B cell (primary cell): ENCODE results near the gene EGFR. TPM values are rescaled to one million over a fixed set of nuclear protein-coding genes. Genes with fewer than 3 reads are reported as not detected.

Experiments used
- ATAC-seq: fragments of 200-7000 bp; cut with Tn5 transposase; one replicate; pipeline ENCODE4 v1.10.0; 2021; ENCODE audit warnings: low read depth, mild to moderate bottlenecking, moderate number of reproducible peaks, moderate library complexity
- CTCF ChIA-PET: fragments of 350-600 bp; sonication (Branson Sonifier 250); formaldehyde crosslinking; loops from one replicate; lab custom pipeline; 2021; ENCODE audit warnings: antibody characterized with exemption, inconsistent platforms; lab: Charles Lee
- POLR2A ChIA-PET: fragments of 350-600 bp; sonication (Branson Sonifier 250); formaldehyde crosslinking; loops from one replicate; lab custom pipeline; 2021; ENCODE audit warnings: antibody characterized with exemption; lab: Charles Lee
- DNase-seq: peaks from one replicate; pipeline ENCODE4 v3.0.0; 2013
- H2AFZ ChIP-seq: 2 replicates; pipeline ENCODE4 v1.6.1; 2012; ENCODE audit warnings: mild to moderate bottlenecking, low read depth, low read length; ENCODE audit not compliant: insufficient read depth, poor library complexity, severe bottlenecking
- H3K27ac ChIP-seq, 2 donors: 1 replicate in 1 of 2; 2 replicates in 1 of 2; pipeline ENCODE4 v1.5.1; 2012 to 2013; ENCODE audit warnings: low read length in 2 of 2, mild to moderate bottlenecking in 2 of 2, moderate library complexity in 1 of 2
- H3K27me3 ChIP-seq, 4 experiments: fragments of 200-600 bp in 1 of 4; sonication (generic) in 1 of 4; replicated peaks in 1 of 4; 1 replicate in 2 of 4; 2 replicates in 2 of 4; pipeline versions ENCODE4 v1.6.1 to v1.7.0; 2013 to 2016; ENCODE audit warnings: low read length in 3 of 4, mild to moderate bottlenecking in 2 of 4, mixed read lengths in 1 of 4, moderate library complexity in 1 of 4; ENCODE audit not compliant: insufficient read depth in 4 of 4, control insufficient read depth in 3 of 4; ENCODE audit errors: control extremely low read depth in 1 of 4
- H3K36me3 ChIP-seq, 2 experiments: replicated peaks in 1 of 2; 1 replicate in 1 of 2; 2 replicates in 1 of 2; pipeline versions ENCODE4 v1.6.1 to v1.7.1; 2013; ENCODE audit warnings: low read length in 1 of 2; ENCODE audit not compliant: insufficient read depth in 2 of 2, control insufficient read depth in 1 of 2; ENCODE audit errors: control extremely low read depth in 1 of 2, extremely low read depth in 1 of 2
- H3K4me1 ChIP-seq, 2 donors: fragments of 200-600 bp in 1 of 2; sonication (generic) in 1 of 2; 1 replicate in 1 of 2; 2 replicates in 1 of 2; pipeline versions ENCODE4 v1.5.1 to v1.6.1; 2013 to 2017; ENCODE audit warnings: low read length in 2 of 2; ENCODE audit not compliant: control insufficient read depth in 2 of 2, insufficient read depth in 2 of 2
- H3K4me2 ChIP-seq: replicated peaks from 2 replicates; pipeline ENCODE3; 2012; ENCODE audit warnings: mild to moderate bottlenecking, low read depth, low read length; ENCODE audit not compliant: poor library complexity, severe bottlenecking
- H3K4me3 ChIP-seq, 5 experiments: fragments of 200-600 bp in 1 of 5; sonication (generic) in 1 of 5; 1 replicate in 3 of 5; 2 replicates in 2 of 5; pipeline versions ENCODE4 v1.5.1 to v1.7.0; 2011 to 2016; ENCODE audit warnings: low read length in 4 of 5, mild to moderate bottlenecking in 4 of 5, low read depth in 2 of 5, control low read depth in 1 of 5, moderate library complexity in 1 of 5; ENCODE audit not compliant: insufficient read depth in 1 of 5; ENCODE audit errors: control extremely low read depth in 1 of 5, extremely low read depth in 1 of 5
- H3K79me2 ChIP-seq: fragments of 200-600 bp; sonication (generic); one replicate; pipeline ENCODE4 v1.6.0; 2016; ENCODE audit warnings: low read length; ENCODE audit not compliant: control insufficient read depth, insufficient read depth
- H3K9ac ChIP-seq: fragments of 200-600 bp; sonication (generic); 2 replicates; pipeline ENCODE4 v1.6.1; 2017; ENCODE audit warnings: mild to moderate bottlenecking, low read length, moderate library complexity
- H3K9me3 ChIP-seq, 3 donors: one replicate each; pipeline versions ENCODE4 v1.6.1 to v1.7.1; 2013; ENCODE audit warnings: low read length in 2 of 3; ENCODE audit not compliant: control insufficient read depth in 2 of 3, insufficient read depth in 1 of 3; ENCODE audit errors: control extremely low read depth in 1 of 3
- H4K20me1 ChIP-seq: 2 replicates; pipeline ENCODE4 v1.6.0; 2012; ENCODE audit warnings: mild to moderate bottlenecking, low read length; ENCODE audit not compliant: insufficient read depth, control insufficient read depth, poor library complexity, severe bottlenecking
- H3K27ac Mint-ChIP-seq: one replicate; pipeline ENCODE4 v1.8.0; 2021; ENCODE audit warnings: mixed read lengths
- H3K27me3 Mint-ChIP-seq: one replicate; pipeline ENCODE4 v1.8.0; 2021; ENCODE audit warnings: mixed read lengths
- H3K4me1 Mint-ChIP-seq: one replicate; pipeline ENCODE4 v1.8.0; 2021; ENCODE audit warnings: mixed read lengths
- H3K4me3 Mint-ChIP-seq: one replicate; pipeline ENCODE4 v1.8.0; 2021; ENCODE audit warnings: mixed read lengths
- H3K9me3 Mint-ChIP-seq: one replicate; pipeline ENCODE4 v1.8.0; 2022; ENCODE audit warnings: mixed read lengths; ENCODE audit not compliant: insufficient read depth
- CTCF ChIP-seq: fragments of 200-600 bp; IDR thresholded peaks from one replicate; pipeline ENCODE4 v1.8.0; 2022; ENCODE audit warnings: antibody characterized with exemption, mild to moderate bottlenecking
- EZH2 ChIP-seq: IDR thresholded peaks from 2 replicates; pipeline ENCODE4 v1.6.1; 2012; ENCODE audit warnings: borderline replicate concordance, low read depth, mild to moderate bottlenecking, moderate library complexity, low read length; ENCODE audit not compliant: insufficient read depth, poor library complexity, severe bottlenecking
- WGBS: methylation state at CpG from one replicate; pipeline ENCODE4 v1.1.5; 2013; ENCODE audit warnings: missing lambda C conversion rate; ENCODE audit not compliant: insufficient coverage; 5-methylcytosine and 5-hydroxymethylcytosine counted together
- intact Hi-C: fragments of 100-400 bp; cut with micrococcal nuclease; formaldehyde crosslinking; loops from one replicate; pipeline ENCODE4 v1.10.0; 2022
- polyA plus RNA-seq: library from polyadenylated mRNA; depleted of rRNA; stranded (reverse); fragments of >200 nt; gene quantifications from 2 replicates; pipeline ENCODE4 v1.2.3, GENCODE V29; 2012
- total RNA-seq, 2 donors: library from RNA; stranded (reverse); fragments of 120-200 nt in 1 of 2; gene quantifications; 1 replicate in 1 of 2; 2 replicates in 1 of 2; pipeline versions ENCODE4 v1.2.3 to v1.2.4, GENCODE V29; 2013 to 2022

EGFR gene
- total and polyA plus RNA-seq, 2 donors (not counting 1 experiment from before 2014, with no cell fraction given) = not detected

DNA sequence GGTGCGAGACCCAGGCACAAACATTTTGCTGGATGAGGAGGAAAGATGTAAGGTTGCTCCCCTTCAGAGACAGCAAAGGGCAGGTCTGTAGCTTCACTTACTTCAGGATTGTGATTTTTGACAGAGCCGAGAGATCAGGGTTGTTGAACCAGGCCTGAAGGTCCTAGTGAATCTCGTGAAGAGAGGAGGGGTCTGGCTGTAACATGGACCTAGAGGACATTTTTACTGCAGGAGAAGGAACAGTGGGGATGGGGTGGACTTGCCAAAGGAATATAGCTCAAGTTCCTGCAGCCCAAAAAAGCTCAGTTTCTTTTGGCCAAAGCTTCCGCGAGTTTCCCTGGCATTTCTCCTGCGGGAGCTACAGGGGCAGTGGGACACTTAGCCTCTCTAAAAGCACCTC is 976 bp upstream of the EGFR start:
- H3K9me3 Mint-ChIP-seq = peaks cover 2% of the 10 kb centered on the region
- TF ChIP-seq CTCF (no peak), EZH2 (no peak)
- H3K36me3 ChIP-seq = no peaks in the 10 kb centered on the region
- peaks cover 51% of the 10 kb centered on the region for H3K27me3 Mint-ChIP-seq
- no peak for DNase-seq
- H3K9me3 ChIP-seq = peaks cover 0 to 6% (median 0%) of the 10 kb centered on the region in 3 donors
- H3K9ac ChIP-seq = no peak overlapping the region
- H3K4me2 ChIP-seq = no peak overlapping the region
- CTCF ChIA-PET = no interaction called here
- H3K27ac Mint-ChIP-seq = no peak overlapping the region
- H3K27me3 ChIP-seq = peaks cover 0 to 31% (median 17%) of the 10 kb centered on the region in 4 experiments
- H3K4me1 Mint-ChIP-seq = peaks cover 1% of the 10 kb centered on the region
- no peaks in the 10 kb centered on the region for H3K4me1 ChIP-seq
- ATAC-seq = no peak
- no peaks in the 10 kb centered on the region for H3K79me2 ChIP-seq
- POLR2A ChIA-PET = no interaction called here
- no peak overlapping the region for H3K4me3 ChIP-seq
- peak overlapping the region; percentile 4 for H3K4me3 Mint-ChIP-seq
- intact Hi-C loops = no loop called here
- WGBS = 84% methylated on average over 6 of the region's 6 CpGs
- H2AFZ ChIP-seq = no peak overlapping the region
- no peaks in the 10 kb centered on the region for H4K20me1 ChIP-seq
- no peak overlapping the region for H3K27ac ChIP-seq

DNA sequence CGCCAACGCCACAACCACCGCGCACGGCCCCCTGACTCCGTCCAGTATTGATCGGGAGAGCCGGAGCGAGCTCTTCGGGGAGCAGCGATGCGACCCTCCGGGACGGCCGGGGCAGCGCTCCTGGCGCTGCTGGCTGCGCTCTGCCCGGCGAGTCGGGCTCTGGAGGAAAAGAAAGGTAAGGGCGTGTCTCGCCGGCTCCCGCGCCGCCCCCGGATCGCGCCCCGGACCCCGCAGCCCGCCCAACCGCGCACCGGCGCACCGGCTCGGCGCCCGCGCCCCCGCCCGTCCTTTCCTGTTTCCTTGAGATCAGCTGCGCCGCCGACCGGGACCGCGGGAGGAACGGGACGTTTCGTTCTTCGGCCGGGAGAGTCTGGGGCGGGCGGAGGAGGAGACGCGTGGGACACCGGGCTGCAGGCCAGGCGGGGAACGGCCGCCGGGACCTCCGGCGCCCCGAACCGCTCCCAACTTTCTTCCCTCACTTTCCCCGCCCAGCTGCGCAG is 424 bp downstream of the EGFR start:
- H3K4me2 ChIP-seq = peak overlapping the region; percentile 53
- Mint-ChIP-seq H3K27me3 (peaks cover 53% of the 10 kb centered on the region), H3K27ac (no peak overlapping the region), H3K9me3 (peaks cover 2% of the 10 kb centered on the region), H3K4me3 (peak overlapping the region; percentile 39), H3K4me1 (peaks cover 1% of the 10 kb centered on the region)
- H3K27me3 ChIP-seq = peaks cover 0 to 32% (median 18%) of the 10 kb centered on the region in 4 experiments
- H3K4me3 ChIP-seq = no peak overlapping the region
- ATAC-seq (no peak), DNase-seq (no peak)
- no peaks in the 10 kb centered on the region for H3K36me3 ChIP-seq
- POLR2A ChIA-PET = no interaction called here
- H2AFZ ChIP-seq = no peak overlapping the region
- no peaks in the 10 kb centered on the region for H4K20me1 ChIP-seq
- no peaks in the 10 kb centered on the region for H3K4me1 ChIP-seq
- peaks cover 0 to 6% (median 0%) of the 10 kb centered on the region in 3 donors for H3K9me3 ChIP-seq
- TF ChIP-seq CTCF = no peak
- no peak for TF ChIP-seq EZH2
- CTCF ChIA-PET = interaction anchor here (0.6 kb wide), 1 partner anchor 235 kb away, joined by 3 read pairs; no protein-coding TSS in a partner anchor
- H3K9ac ChIP-seq = no peak overlapping the region
- intact Hi-C loops = no loop called here
- H3K27ac ChIP-seq = no peak overlapping the region
- H3K79me2 ChIP-seq = no peaks in the 10 kb centered on the region
- WGBS = 4% methylated on average over 70 of the region's 70 CpGs
